ENCODE data around the gene ZNF766.
"Not testable (repeated sequence)": the region's sequence is repeated elsewhere in the genome, so short reads cannot be mapped to it uniquely, and the experiment has no call there.

ZNF766 gene

DNA sequence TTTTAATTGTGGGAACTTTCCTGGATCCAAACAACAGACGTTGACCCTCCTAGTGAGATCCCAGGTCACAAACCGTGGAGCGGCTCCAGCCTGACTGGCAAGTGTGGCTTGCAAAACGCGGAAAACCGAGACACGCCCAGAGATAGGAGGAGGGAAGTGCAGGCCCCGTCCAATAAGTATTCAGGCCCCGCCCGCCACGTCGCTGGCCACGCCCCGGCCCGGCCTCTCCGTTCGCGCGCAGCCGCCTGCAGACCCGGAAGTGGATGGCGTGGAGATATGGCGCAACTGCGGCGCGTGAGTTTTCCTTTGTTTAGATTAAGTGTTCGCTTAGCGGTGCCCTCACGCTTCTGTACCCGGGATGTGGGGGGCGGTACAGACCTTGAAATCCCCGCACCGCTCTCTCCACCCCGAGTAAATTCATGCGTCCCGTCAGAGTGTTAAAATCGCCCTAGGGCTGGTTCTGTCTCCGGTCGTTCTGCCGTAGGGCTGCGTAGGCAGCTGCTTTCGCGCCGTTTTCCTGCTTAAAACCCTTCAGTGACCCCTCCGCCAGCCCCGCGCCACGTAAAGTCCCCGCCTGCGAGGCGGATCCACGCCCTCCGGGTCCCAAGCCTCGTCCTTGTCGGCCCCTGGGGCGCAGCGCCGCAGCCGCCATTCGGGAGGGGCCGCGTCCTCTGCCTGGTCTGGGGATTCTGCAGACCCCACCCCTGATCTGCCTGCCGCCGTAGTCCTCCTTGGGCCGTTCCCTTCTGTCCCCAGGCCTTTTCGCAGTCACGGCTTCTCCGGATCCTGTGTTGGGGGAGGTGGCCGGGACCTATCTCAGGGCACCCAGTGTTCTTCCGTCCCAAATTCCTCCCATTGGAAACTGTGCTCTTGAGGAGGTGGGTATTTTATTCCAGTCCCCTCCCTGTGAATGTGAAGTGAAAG, at the start of gene ZNF766:
Gene ZNF766 (plus strand): TSS at position 250 of the 924 bp plus-strand sequence. CDS start 27 bp downstream, at position 277.
- peak; percentile 73 for FAIRE-seq

DNA sequence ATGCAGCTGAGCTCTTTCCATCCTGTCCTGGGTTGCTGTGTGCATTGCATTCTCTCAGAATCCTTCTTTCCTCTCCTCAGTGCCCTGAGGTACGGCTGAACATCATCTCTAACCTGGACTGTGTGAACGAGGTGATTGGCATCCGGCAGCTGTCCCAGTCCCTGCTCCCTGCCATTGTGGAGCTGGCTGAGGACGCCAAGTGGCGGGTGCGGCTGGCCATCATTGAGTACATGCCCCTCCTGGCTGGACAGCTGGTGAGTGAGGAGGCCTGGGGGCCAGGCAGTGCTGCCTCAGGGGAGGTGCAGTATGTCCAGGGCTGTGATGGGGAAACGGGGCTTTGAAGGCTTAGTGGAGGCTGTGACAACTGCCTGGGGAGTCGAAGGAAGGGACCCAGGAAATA, 49.8 kb upstream of the ZNF766 start:
- FAIRE-seq, result no peak

DNA sequence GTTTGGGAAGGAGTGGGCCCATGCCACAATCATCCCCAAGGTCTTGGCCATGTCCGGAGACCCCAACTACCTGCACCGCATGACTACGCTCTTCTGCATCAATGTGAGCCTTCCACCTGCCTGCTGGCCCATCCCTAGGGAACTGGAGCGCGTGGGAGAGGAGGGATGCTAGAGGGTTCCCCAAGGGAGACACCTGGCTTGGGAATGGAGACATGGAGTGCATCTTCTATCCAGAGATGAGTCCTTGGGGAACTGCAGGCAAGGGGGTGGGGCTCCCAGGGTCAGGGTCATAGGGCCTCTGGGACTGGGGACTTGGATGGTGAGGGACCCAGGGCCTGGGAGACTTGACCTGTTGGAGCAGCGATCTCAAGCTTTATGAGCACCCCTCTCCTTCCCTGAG, 48.4 kb upstream of the ZNF766 start:
- no peak for FAIRE-seq

DNA sequence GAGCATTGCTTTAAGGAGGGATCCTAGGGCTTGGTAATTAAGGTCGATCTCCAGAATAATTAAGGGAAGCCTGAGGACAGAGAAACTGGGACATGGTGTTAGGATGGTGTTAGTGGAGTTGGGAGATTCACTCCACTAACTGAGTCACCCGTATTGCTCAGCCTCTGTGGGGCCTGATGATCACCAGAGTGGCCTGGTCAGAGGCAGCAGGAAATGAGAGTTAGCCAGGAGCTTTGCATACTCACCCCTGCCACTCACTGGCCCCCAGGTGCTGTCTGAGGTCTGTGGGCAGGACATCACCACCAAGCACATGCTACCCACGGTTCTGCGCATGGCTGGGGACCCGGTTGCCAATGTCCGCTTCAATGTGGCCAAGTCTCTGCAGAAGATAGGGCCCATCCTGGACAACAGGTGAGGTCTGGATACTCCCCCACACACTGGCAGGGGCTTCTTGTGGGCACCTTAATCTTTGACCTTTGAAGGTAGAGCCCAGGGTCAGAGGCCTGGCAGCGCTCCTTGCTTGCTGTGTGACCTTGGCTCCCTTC, 47.5 kb upstream of the ZNF766 start:
- no peak for FAIRE-seq

DNA sequence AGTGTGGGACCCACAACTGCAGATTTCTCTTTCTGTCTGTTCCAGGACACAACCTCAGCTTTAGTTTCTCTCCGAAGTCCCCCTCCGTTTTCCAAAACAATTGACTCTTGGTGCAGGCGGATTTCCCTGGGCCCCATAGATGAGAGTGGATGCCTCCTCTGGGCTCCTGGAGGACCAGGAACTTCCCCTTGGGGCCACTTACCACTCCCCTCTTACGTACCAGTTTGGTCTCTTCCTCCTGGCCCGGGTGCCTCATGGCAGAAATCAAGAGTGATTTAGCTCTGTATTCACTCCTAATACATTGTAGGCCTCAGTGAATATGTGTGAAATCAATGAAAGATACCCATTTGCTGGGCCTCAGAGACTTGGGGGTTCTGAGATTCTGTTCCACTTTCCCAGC, 45.2 kb upstream of the ZNF766 start:
- no peak for FAIRE-seq

DNA sequence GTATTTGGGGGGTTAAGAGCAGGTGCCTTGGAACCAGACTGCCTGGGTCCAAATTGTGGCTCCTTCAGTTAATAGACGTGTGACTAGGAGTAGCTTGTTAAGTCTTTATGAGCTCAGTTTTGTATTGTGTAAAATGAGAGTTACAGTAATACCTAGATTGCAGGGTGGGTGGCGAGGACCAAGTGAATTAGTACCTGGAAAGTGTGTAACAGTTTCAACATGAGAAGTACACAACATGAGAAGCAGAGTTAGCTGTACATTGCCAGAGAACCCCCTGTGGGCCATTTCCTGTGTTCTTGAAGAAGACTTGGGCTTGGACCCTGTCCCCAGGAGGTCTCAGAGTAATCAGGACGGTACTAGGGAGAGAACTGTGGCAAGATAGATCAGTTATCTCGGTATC, 42.7 kb upstream of the ZNF766 start:
- FAIRE-seq, result no peak

DNA sequence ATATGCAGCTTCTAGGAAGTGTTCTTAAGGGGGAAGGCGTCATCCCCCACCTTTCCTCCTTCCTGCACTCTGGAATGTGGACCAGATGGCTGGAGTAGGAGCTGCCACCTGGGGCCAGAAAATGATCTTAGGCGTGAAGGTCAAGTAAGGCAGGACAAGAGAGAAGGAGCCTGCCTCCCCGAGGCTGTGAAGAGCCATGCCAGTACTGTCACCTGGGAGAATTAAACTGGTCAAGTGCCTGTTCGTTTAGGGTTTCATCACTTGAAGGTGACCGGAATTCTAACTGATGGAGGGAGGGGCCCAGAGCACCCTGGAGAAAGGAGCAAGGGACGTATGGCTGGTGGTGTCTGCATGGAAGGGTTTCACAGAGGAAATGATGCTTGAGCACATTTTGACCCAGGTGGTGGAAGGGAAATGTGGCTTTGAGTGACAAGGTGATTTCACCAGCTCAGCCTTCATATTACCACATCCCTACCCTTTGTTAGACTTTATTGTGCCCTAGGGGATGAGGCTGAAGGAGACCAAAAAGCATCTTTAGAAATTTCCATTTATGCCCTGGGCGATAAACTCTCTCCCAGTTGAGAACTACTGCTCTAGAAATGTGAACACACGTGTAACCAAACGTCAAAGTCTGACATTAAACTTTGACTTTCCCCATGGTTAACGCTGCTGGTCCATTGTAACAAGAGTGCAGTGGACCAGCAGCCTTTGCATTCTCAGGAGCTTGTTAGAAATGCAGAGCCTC, 42.0 kb upstream of the ZNF766 start:
- no peak for FAIRE-seq

DNA sequence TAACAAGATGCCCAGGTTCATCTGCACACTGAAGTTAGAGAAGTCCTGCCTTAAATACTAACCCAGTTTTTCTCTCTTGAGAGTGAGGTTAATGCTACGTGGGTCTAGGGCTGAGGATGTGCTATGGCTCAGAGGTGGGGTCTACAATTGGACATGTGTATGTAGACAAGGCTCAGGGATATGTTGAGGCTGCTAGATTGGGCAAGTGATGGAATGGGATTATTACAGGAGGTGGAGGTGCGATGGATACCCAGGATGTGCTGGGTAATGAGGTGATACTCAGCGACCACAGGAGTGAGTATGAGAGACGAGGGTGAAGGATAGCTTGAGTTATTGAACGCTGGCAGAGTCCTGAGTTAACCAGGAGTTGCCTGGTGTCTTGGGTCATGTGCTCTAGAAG, 41.4 kb upstream of the ZNF766 start:
- no peak for FAIRE-seq

DNA sequence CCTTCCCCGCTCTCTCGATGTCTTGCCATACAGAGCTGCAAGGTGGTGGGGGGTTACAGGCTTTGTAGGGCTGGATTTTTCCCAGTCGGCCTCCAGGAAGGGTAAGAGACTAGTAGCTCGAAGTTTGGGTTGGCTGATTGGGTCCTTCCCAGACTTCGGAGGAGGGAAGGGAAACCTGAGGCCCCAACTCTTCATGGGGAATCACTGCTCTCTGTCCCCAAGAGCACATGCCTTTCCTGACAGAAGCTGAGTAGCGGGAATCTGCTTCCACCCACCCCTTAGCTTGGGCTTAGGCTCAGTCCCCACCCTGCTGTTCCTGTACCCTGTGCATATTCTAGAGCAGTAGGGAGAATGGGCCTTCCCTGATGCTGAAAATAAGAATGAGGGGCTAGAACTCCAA, 39.9 kb upstream of the ZNF766 start:
- no peak for FAIRE-seq

DNA sequence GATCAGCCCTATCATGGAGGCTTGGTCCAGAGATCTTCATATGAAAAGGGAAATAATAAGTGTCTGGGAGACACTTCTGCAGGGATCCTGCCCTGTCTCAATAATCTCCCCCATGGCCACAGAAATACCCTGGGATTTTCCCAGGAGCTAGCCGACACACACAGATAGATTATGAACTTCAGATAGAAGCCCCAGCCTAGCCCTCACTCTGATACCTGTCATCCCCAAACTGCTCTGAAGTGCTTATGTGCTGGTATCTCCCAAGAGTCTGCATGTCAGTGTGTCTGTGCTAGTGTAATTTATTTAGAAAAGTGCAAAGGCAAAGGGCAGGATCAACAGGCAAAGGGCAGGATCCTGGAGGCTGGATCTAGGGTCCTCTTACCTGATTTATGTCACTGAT, 38.7 kb upstream of the ZNF766 start:
- no peak for FAIRE-seq

DNA sequence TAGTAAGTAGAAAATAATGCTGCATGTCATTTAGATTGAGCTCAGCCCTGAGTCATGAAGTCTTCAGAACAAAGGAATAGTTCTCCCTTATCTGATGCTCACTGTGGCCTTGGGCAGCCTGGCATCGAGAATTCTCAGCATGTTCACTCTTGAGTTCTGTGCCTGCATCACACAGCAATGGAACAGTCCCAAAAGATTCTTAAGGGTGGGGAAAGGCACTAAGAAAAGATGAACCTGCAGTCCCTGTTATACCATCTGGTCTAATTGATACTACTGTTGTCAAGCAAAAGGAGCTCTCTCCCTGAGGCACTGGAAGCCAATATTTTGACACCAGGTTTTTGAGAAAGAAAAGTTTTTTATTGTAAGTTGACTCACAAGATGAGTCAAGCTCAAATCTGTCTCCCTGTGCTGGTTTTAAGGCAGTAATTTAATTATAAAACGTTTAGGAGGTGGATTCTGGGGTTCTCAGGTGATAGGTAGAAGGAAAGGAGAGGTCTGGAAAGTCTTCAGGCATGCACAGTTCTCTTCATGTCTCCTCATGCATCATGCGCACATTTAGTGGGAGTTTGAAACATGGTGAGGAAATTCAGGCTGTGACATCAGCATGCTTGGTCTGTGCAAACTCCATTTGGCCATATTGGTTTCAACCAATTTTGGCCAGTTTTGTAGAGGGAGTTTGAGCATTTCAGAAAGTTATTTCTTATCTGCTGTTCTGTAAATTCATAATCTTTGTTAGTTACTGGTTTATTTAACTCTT, 38.1 kb upstream of the ZNF766 start:
- FAIRE-seq, result no peak

DNA sequence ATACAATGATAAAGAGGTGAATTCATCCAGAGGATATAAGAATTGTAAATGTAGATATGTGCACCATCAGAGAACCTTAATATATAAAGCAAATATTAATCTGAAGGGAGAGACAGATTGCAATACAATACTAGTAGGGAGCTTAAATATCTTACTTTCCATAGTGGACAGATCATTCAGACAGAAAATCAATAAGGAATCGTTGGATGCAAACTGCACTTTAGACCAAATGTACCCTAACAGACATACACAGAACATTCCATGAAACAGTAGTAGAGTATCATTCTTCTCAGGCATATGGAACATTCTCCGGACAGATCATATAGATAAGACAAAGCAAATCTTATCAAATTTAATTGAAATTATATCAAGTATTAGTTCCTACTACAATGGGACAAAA, 35.0 kb upstream of the ZNF766 start:
- no peak for FAIRE-seq

DNA sequence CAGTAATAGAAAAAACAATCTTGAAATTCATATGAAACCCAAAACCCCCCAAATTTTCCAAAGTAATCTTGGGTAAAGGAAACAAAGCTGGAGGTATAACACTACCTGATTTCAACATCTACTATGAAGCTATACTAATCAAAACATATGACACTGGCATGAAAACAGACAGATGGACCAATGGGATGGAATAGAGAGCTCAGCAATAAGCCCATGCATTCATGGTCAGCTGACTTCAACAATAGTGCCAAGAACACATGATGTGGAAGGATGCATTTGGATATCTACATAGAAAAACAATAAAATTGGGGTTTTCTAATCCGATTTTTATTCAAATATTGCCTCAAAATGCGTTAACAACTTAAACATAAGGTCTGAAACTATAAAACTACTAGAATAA, 32.2 kb upstream of the ZNF766 start:
- no peak for FAIRE-seq

DNA sequence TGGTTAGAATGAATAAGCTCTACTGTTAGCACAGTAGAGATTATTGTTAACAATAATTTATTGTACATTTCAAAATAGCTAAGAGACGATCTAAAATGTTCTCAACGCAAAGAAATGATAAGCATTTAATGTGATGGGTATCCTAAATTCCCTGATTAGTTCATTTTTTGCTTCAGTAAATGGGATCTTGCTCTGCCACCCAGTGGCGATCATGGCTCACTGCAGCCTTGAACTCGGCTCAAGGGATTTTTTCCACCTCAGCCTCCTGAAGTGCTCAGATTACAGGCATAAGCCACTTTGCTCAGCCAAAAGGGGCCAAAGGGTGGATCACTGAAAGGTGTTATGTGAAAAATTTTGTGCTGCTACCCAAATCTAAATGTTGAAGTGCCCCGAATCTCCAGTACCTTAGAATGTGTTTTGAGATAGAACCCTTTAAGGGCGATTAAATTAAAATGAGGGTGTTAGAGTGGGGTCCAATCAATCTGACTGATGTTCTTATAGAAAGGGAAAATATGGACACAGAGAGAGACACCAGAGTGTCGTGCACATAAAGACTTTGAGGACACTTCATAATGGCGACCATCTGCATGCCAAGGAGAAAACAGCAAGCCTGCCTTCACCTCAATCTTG, 31.5 kb upstream of the ZNF766 start:
- peak; percentile 82 for FAIRE-seq

DNA sequence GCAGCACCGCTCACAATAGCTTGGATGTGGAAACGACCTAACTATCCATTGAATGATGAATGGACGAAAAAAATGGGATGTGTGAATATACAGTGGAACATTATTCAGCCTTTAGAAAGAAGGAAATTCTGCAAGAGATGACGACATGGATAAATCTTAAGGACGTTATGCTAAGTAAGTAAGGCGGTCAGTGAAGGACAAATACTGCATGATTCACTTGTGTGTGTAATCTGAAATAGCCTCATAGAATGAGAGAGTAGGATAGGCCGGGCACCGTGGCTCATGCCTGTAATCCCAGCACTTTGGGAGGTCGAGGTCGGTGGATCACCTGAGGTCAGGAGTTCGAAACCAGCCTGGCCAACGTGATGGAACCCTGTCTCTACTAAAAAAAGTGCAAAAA, 25.4 kb upstream of the ZNF766 start:
- FAIRE-seq, result no peak

DNA sequence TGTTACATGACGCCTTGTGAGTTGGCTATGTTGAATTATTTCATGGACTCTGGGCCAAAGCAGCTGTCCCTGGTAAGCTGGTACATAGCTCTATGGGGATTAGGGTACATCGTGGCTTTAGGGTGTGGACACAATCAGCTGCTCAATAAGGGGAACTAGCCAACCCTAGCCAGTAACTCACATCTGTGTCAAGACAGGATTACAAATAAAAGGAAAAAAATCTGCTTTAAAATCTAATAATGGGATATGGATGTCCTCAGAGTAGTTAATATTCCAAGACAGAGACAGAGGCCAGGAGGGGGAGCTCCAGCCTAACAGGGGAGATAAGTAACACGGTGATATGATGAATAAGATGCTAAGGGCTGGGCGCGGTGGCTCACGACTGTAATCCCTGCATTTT, 21.1 kb upstream of the ZNF766 start:
- FAIRE-seq, result no peak

DNA sequence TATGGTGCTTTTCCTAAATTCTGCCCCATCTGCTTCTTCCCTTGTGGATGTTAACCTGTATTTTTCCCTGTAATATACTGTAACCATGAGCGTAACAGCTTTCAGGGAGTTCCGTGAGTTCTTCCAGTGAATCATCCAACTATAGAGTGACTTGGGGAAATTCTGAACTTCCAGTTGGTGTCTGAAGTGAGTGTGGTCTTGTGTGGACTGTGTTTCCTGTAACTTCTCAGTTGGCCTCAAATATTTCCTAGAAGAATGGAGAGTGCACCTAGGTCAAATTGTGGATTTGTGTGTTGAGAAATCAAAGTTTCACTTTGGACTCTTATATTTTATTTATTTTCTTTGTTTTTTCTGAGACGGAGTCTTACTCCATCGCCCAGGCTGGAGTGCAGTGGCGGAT, 11.0 kb upstream of the ZNF766 start:
- no peak for FAIRE-seq

DNA sequence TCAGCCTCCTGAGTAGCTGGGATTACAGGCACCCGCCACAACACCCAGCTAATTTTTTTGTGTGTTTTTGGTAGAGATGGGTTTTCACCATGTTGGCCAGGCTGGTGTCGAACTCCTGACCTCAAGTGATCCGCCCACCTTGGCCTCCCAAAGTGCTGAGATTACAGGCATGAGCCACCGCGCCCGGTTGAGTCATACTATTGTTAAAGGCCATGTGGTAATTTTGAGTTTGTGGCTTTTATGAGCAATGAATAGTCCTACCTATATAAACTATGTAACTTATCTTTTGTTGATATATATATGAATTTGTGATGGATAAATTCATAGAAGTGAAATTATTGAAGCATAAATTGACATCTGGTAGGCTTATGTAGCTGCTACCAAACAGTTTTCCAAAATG, 3.8 kb upstream of the ZNF766 start:
- not testable (repeated sequence) for FAIRE-seq

DNA sequence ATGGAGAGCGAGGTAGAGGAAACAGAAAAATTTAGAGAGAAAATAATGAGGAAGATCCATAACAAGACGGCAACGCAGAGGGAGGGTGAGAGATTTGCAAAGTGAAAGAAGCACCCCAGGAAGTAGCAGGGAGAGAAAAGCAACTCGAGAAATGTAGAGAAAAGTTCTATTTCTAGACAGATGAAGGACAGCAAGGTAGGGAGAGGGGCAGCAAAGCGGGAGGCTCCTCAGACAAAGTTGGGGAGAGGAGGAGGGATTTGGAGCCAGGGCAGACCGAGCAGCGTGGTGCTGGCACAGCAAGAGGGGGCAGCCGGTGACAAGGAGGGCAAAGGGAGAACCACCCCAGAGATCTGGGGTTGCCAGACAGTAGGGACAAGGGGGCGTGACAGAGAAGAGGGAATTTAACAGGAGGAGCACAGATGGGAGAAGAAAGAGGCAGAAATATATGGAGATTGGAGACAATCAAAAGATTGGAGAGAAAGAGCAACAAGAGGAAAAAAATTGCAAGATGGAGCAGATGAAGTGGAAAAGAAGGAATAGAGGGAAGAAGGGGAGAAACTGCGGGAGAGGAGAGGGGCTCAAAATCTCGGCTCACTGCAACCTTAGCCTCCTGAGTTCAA, 989 bp downstream of the ZNF766 start:
- FAIRE-seq, result no peak

DNA sequence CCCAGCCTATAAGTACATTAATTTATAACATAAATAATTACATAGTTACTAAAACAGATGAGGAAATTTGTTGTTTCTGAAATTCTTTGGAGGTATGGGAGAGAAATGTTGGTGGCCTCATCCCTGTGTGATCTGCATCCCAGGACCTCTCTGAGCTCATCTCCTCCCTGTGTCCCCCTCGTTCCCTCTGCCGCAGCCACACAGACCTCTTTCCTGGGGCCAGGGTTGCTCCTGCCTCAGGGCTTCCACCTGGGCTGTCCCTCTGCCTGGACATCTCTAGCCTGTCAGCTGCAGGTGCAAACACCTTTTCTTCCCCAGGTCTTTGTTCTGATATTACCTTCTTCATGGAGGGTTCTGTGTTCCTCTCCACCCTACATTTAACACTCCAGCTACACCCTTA, 3.9 kb downstream of the ZNF766 start:
- FAIRE-seq, result no peak

DNA sequence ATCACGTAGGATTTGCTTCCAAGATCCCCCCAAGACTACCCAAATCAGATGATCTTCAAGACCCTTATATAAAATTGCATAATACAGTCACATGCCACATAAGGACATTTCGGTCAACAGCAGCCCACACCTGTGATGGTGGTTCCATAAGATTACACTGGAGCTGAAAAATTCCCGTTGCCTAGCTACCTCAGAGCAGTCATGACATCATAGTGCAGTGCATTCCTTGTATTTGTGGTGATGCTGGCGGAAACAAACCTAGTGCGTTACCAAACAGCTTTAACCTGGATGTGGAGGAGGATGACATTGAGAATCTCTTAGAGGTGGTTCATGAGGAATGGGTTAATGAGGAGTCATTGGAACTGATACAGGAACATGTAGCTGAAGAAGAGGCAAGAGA, 4.8 kb downstream of the ZNF766 start:
- no peak for FAIRE-seq

DNA sequence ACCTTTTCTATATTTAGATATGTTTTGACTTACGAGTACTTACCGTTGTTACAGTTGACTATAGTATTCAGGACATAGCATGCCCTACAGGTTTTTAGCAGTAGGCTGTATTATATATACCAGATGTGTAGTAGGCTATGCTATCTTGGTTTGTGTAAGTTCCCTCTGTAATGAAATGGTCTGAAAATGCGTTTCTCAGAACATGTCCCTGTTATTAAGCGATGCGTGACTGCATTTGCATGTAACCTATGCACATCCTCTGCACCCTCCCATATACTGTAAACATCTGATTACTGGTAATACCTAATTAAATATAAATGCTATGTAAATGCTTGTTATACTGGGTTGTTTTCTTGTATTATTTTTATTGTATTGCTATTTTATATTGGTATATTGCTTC, 6.6 kb downstream of the ZNF766 start:
- FAIRE-seq, result no peak
